Activated naive CD4-positive, alpha-beta T cell treated with anti-CD3 and anti-CD28 coated beads, Interleukin-2, amount 10 ng/mL, durations not matched to agents 7 days and 5 days (primary cell): ENCODE measurements around the gene HSD17B13.
A peak's percentile ranks its signal among the peaks of the same experiment; 100 is the strongest.
"Not testable (repeated sequence)": the region's sequence is repeated elsewhere in the genome, so short reads cannot be mapped to it uniquely, and the experiment has no call there.

Experiments used
- CTCF ChIA-PET: fragments of 350-600 bp; sonication (Branson Sonifier 250); formaldehyde crosslinking; loops from one replicate; lab custom pipeline; 2021; ENCODE audit warnings: antibody characterized with exemption; lab: Charles Lee
- DNase-seq: peaks from one replicate; pipeline ENCODE4 v3.0.0-alpha.2; 2020
- H3K27ac Mint-ChIP-seq: one replicate; pipeline ENCODE4 v1.8.0; 2021; ENCODE audit warnings: mild to moderate bottlenecking, moderate library complexity, mixed read lengths
- H3K27me3 Mint-ChIP-seq: one replicate; pipeline ENCODE4 v1.8.0; 2021; ENCODE audit warnings: mild to moderate bottlenecking, mixed read lengths
- H3K36me3 Mint-ChIP-seq: one replicate; pipeline ENCODE4 v1.8.0; 2021; ENCODE audit warnings: mixed read lengths
- H3K4me1 Mint-ChIP-seq: one replicate; pipeline ENCODE4 v1.8.0; 2021; ENCODE audit warnings: mixed read lengths
- H3K4me3 Mint-ChIP-seq: one replicate; pipeline ENCODE4 v1.8.0; 2021; ENCODE audit warnings: mild to moderate bottlenecking, moderate library complexity, mixed read lengths
- H3K9me3 Mint-ChIP-seq: one replicate; pipeline ENCODE4 v1.8.0; 2021; ENCODE audit warnings: mixed read lengths

HSD17B13 gene

GRCh38 chr4:87304745-87305432 lies 17.8 kb downstream of the HSD17B13 start:
- Mint-ChIP-seq H3K27me3 (no peaks in the 10 kb centered on the region), H3K27ac (no peak overlapping the region), H3K9me3 (no peaks in the 10 kb centered on the region), H3K36me3 (no peaks in the 10 kb centered on the region), H3K4me1 (no peaks in the 10 kb centered on the region), H3K4me3 (no peak overlapping the region)
- no peak for DNase-seq
- CTCF ChIA-PET = no interaction called here

- no peaks in the 10 kb centered on the region for H3K36me3 Mint-ChIP-seq
- H3K4me3 Mint-ChIP-seq = no peak overlapping the region
- no peak overlapping the region for H3K27ac Mint-ChIP-seq
- CTCF ChIA-PET = no interaction called here
- DNase-seq = no peak
- H3K9me3 Mint-ChIP-seq = no peaks in the 10 kb centered on the region
- no peaks in the 10 kb centered on the region for H3K4me1 Mint-ChIP-seq
- no peaks in the 10 kb centered on the region for H3K27me3 Mint-ChIP-seq
Observed at GRCh38 chr4:87299898-87300297, 22.8 kb downstream of the HSD17B13 start.

- no peaks in the 10 kb centered on the region for H3K36me3 Mint-ChIP-seq
- H3K27ac Mint-ChIP-seq = no peak overlapping the region
- H3K27me3 Mint-ChIP-seq = no peaks in the 10 kb centered on the region
- DNase-seq = no peak
- H3K4me3 Mint-ChIP-seq = no peak overlapping the region
- no peaks in the 10 kb centered on the region for H3K4me1 Mint-ChIP-seq
- H3K9me3 Mint-ChIP-seq = peaks cover 5% of the 10 kb centered on the region
- CTCF ChIA-PET = no interaction called here
Observed at GRCh38 chr4:87298362-87298761, 24.3 kb downstream of the HSD17B13 start.

DNA sequence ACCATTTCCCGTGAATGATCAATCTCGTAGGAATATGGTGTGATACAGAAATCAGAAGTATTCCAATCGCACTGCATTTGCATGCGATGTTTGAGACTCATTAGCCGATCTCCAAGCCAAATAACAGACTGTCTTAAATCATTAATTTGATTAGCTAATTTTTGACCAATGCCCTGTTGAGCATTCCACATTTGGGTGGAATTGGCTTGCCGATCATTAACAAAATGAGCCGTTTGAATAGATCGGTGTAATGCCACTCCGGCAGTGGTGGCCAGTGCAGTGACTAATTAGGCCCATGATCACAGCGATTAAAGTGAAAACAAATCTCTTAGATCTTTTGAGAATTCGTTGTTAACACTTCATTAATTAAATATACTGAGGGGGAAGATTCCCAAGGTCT lies 27.8 kb downstream of the HSD17B13 start:
- CTCF ChIA-PET = interaction anchor here (0.7 kb wide), 1 partner anchor 390 kb away, joined by 3 read pairs; no protein-coding TSS in a partner anchor
- H3K9me3 Mint-ChIP-seq, H3K27me3 Mint-ChIP-seq, H3K36me3 Mint-ChIP-seq, H3K27ac Mint-ChIP-seq, H3K4me3 Mint-ChIP-seq, H3K4me1 Mint-ChIP-seq, DNase-seq: not testable (repeated sequence)

GRCh38 chr4:87293889-87294288 lies 28.8 kb downstream of the HSD17B13 start:
- H3K36me3 Mint-ChIP-seq, DNase-seq, H3K27ac Mint-ChIP-seq, H3K4me1 Mint-ChIP-seq, H3K9me3 Mint-ChIP-seq, H3K4me3 Mint-ChIP-seq, CTCF ChIA-PET, H3K27me3 Mint-ChIP-seq: not testable (repeated sequence)

DNA sequence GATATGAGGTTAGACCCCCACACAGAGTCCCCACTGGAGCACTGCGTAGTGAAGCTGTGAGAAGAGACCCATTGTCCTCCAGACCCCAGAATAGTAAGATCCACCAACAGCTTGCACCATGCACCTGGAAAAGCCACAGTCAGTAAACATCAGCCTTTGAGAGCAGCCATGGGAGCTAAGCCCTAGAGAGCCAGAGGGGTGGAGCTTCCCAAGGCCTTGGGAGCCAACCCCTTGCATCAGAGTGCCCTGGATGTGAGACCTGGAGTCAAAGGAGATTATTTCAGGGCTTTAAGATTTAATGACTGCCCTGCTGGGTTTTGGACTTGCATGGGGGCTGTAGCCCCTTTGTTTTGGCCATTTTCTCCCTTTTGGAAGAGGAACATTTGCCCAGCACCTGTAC lies 35.7 kb downstream of the HSD17B13 start:
- CTCF ChIA-PET = no interaction called here
- Mint-ChIP-seq H3K36me3 (no peaks in the 10 kb centered on the region), H3K9me3 (peaks cover 17% of the 10 kb centered on the region), H3K4me1 (no peaks in the 10 kb centered on the region), H3K27ac (no peak overlapping the region), H3K4me3 (no peak overlapping the region), H3K27me3 (no peaks in the 10 kb centered on the region)
- DNase-seq = no peak

DNA sequence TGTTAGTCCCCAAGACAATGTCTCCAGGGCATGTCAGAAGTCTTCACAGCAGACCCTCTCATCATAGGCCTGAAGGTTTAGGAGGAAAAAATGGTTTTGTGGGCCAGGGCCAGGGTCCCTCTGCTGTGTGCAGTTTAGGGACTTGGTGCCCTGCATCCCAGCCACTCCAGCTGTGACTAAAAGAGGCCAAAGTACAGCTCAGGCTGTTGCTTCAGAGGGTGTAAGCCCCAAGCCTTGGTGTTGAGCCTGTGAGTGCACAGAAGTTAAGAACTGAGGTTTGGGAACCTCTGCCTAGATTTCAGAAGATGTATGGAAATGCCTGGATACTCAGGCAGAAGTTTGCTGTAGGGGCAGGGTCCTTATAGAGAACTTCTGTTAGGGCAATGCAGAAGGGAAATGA lies 38.4 kb downstream of the HSD17B13 start:
- DNase-seq, H3K36me3 Mint-ChIP-seq, H3K4me1 Mint-ChIP-seq, H3K27ac Mint-ChIP-seq, H3K27me3 Mint-ChIP-seq, CTCF ChIA-PET, H3K4me3 Mint-ChIP-seq: not testable (repeated sequence)
- peaks cover 17% of the 10 kb centered on the region for H3K9me3 Mint-ChIP-seq

- H3K27me3 Mint-ChIP-seq = peaks cover 13% of the 10 kb centered on the region
- H3K4me1 Mint-ChIP-seq = no peaks in the 10 kb centered on the region
- no peak overlapping the region for H3K4me3 Mint-ChIP-seq
- no peak for DNase-seq
- peaks cover 17% of the 10 kb centered on the region for H3K9me3 Mint-ChIP-seq
- CTCF ChIA-PET = no interaction called here
- H3K36me3 Mint-ChIP-seq = no peaks in the 10 kb centered on the region
- no peak overlapping the region for H3K27ac Mint-ChIP-seq
Observed at GRCh38 chr4:87283151-87283550, 39.5 kb downstream of the HSD17B13 start.

- Mint-ChIP-seq H3K27ac (no peak overlapping the region), H3K36me3 (no peaks in the 10 kb centered on the region), H3K9me3 (peaks cover 11% of the 10 kb centered on the region), H3K4me1 (no peaks in the 10 kb centered on the region), H3K27me3 (peaks cover 13% of the 10 kb centered on the region), H3K4me3 (no peak overlapping the region)
- DNase-seq = no peak
- CTCF ChIA-PET = no interaction called here
Observed at GRCh38 chr4:87281603-87282002, 41.1 kb downstream of the HSD17B13 start.

GRCh38 chr4:87278335-87278794 lies 44.3 kb downstream of the HSD17B13 start:
- Mint-ChIP-seq H3K9me3 (no peaks in the 10 kb centered on the region), H3K4me3 (no peak overlapping the region), H3K4me1 (no peaks in the 10 kb centered on the region), H3K36me3 (no peaks in the 10 kb centered on the region), H3K27me3 (peaks cover 13% of the 10 kb centered on the region), H3K27ac (no peak overlapping the region)
- DNase-seq = no peak
- CTCF ChIA-PET = no interaction called here

- CTCF ChIA-PET = no interaction called here
- Mint-ChIP-seq H3K4me1 (no peaks in the 10 kb centered on the region), H3K27me3 (peaks cover 13% of the 10 kb centered on the region), H3K27ac (no peak overlapping the region), H3K9me3 (no peaks in the 10 kb centered on the region), H3K36me3 (no peaks in the 10 kb centered on the region), H3K4me3 (no peak overlapping the region)
- DNase-seq = no peak
Observed at GRCh38 chr4:87275311-87275710, 47.4 kb downstream of the HSD17B13 start.

GRCh38 chr4:87274803-87275202 lies 47.9 kb downstream of the HSD17B13 start:
- Mint-ChIP-seq H3K27ac (no peak overlapping the region), H3K36me3 (no peaks in the 10 kb centered on the region), H3K27me3 (peaks cover 11% of the 10 kb centered on the region), H3K4me1 (no peaks in the 10 kb centered on the region), H3K9me3 (no peaks in the 10 kb centered on the region), H3K4me3 (no peak overlapping the region)
- DNase-seq = no peak
- CTCF ChIA-PET = no interaction called here

GRCh38 chr4:87274327-87274726 lies 48.4 kb downstream of the HSD17B13 start:
- peaks cover 8% of the 10 kb centered on the region for H3K27me3 Mint-ChIP-seq

DNA sequence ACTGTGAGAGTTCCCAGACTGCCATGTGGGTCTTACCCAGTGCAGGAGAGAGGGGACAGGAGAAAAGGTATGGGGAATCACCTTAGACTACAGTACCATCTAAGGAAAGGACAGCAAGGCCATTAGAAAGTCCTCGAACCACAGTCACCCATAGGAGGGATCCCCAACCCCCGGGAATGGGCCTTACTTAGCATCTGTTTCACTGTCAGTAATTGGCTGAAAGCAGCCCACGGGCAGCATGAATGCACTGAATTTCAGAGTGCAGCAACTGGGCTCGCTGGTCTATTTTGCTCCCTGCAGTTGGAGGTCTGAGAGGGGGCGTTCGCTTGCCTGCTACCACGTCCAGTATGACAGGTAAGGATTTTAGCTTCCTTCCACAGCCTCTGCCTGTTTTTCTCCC lies 51.9 kb downstream of the HSD17B13 start:
- Mint-ChIP-seq H3K27ac (no peak overlapping the region), H3K9me3 (no peaks in the 10 kb centered on the region), H3K4me1 (no peaks in the 10 kb centered on the region), H3K4me3 (no peak overlapping the region), H3K36me3 (no peaks in the 10 kb centered on the region), H3K27me3 (peaks cover 7% of the 10 kb centered on the region)
- CTCF ChIA-PET = no interaction called here
- DNase-seq = no peak

More at GRCh38 chr4:87274327-87274726, 48.4 kb downstream of the HSD17B13 start:
- Mint-ChIP-seq H3K4me1 (no peaks in the 10 kb centered on the region), H3K9me3 (no peaks in the 10 kb centered on the region), H3K36me3 (no peaks in the 10 kb centered on the region), H3K27ac (no peak overlapping the region), H3K4me3 (no peak overlapping the region)
- CTCF ChIA-PET = no interaction called here
- no peak for DNase-seq

DNA sequence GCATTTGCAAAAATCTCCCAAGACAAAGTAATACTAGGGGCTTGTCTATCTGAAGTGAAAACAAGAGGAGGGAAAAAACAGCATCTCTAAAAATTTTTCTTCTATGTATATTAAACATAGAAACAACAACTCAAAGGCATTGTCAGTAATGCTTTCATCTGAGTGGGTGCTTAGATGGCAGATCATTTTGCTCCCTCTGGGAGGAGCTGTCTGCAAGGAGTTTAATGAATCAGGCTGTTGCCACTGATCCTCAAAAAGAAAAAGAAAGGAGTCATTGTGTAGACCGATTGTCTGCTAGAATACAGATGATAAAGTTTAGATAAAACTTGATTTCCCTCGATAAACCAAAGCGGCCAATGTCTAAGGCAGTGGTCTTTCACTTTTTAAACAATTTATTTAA lies 52.5 kb downstream of the HSD17B13 start:
- Mint-ChIP-seq H3K9me3 (no peaks in the 10 kb centered on the region), H3K27ac (no peak overlapping the region), H3K4me1 (no peaks in the 10 kb centered on the region), H3K27me3 (peaks cover 11% of the 10 kb centered on the region), H3K4me3 (no peak overlapping the region), H3K36me3 (no peaks in the 10 kb centered on the region)
- CTCF ChIA-PET = no interaction called here
- DNase-seq = peak; percentile 27
